ENCODE results near the gene CFAP100.

Gene CFAP100

GRCh38 chr3:126406389-126407296, 11.9 kb downstream of the CFAP100 start:
- no peak for DNase-seq

GRCh38 chr3:126407412-126408044, 12.8 kb downstream of the CFAP100 start:
- no peak for DNase-seq

GRCh38 chr3:126408099-126408498, 13.4 kb downstream of the CFAP100 start:
- no peak for DNase-seq

GRCh38 chr3:126412841-126413692, 18.4 kb downstream of the CFAP100 start:
- no peak for DNase-seq

- DNase-seq = no peak
These were observed 19.0 kb downstream of the CFAP100 start for GRCh38 chr3:126413693-126414080.

GRCh38 chr3:126414406-126414805, 19.7 kb downstream of the CFAP100 start:
- DNase-seq = no peak

GRCh38 chr3:126414961-126415660, 20.4 kb downstream of the CFAP100 start:
- DNase-seq = no peak

GRCh38 chr3:126415661-126416591, 21.2 kb downstream of the CFAP100 start:
- DNase-seq = no peak

- DNase-seq = no peak
These were observed 22.2 kb downstream of the CFAP100 start for GRCh38 chr3:126416943-126417342.

- no peak for DNase-seq
These were observed 22.8 kb downstream of the CFAP100 start for GRCh38 chr3:126417515-126417914.

- no peak for DNase-seq
These were observed 23.3 kb downstream of the CFAP100 start for GRCh38 chr3:126417981-126418530.

GRCh38 chr3:126418661-126419131, 24.0 kb downstream of the CFAP100 start:
- DNase-seq = no peak

- DNase-seq = no peak
These were observed 24.5 kb downstream of the CFAP100 start for GRCh38 chr3:126419151-126419703.

- no peak for DNase-seq
These were observed 25.4 kb downstream of the CFAP100 start for GRCh38 chr3:126419886-126420786.

GRCh38 chr3:126421573-126422119, 26.9 kb downstream of the CFAP100 start:
- DNase-seq = no peak

- no peak for DNase-seq
These were observed 27.4 kb downstream of the CFAP100 start for GRCh38 chr3:126422121-126422520.

- no peak for DNase-seq
These were observed 27.9 kb downstream of the CFAP100 start for GRCh38 chr3:126422571-126423091.

- no peak for DNase-seq
These were observed 28.7 kb downstream of the CFAP100 start for GRCh38 chr3:126423191-126424038.

All from NCI-H510A (cell line).